Endothelial cell of umbilical vein (primary cell): ENCODE data around the gene SEPTIN10.

ENCODE experiments used
- EZH2 ChIP-seq: IDR thresholded peaks from 2 replicates; pipeline ENCODE4 v1.6.1; 2012; ENCODE audit warnings: borderline replicate concordance, low read depth, mild to moderate bottlenecking, moderate library complexity, low read length, inconsistent platforms; ENCODE audit not compliant: severe bottlenecking
- GATA2 ChIP-seq: IDR thresholded peaks from 2 replicates; pipeline ENCODE4 v1.7.0; 2011; ENCODE audit warnings: low read depth, mild to moderate bottlenecking, moderate library complexity, mixed read lengths, low read length; ENCODE audit not compliant: insufficient read length, insufficient read depth
- POLR2A ChIP-seq: IDR thresholded peaks from 2 replicates; pipeline ENCODE4 v1.6.1; 2012; ENCODE audit warnings: low read depth, mild to moderate bottlenecking, control low read depth, low read length
- TF ChIP-seq, protein P1 (sequence below), 2 donors: IDR thresholded peaks; 1 replicate in 1 of 2; 2 replicates in 1 of 2; pipeline ENCODE4 v1.5.1; 2011; ENCODE audit warnings: low read length in 2 of 2, mild to moderate bottlenecking in 2 of 2, moderate library complexity in 2 of 2, control low read depth in 1 of 2, inconsistent platforms in 1 of 2, low read depth in 1 of 2; ENCODE audit not compliant: insufficient read depth in 1 of 2; ENCODE audit errors: extremely low read depth in 1 of 2
- TF ChIP-seq, protein P2 (sequence below): IDR thresholded peaks from 2 replicates; pipeline ENCODE4 v1.6.1; 2011; ENCODE audit not compliant: insufficient read depth, insufficient read length

DNA sequence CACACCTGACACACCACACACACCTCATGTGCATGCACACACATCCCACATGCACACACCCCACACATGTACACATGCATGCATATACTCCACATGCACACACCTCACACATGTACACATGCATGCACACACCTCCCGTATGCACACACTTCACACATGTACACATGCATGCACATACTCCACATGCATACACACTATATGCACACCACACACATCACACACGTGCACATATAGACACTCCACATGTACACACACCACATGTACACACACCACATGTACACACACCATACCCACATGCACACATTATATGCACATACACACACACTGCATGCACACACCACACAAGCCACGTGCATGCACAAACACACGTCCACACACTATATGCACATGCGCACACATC lies 100.5 kb downstream of the SEPTIN10 start:
- no peak for TF ChIP-seq POLR2A
- TF ChIP-seq, protein P1, sequence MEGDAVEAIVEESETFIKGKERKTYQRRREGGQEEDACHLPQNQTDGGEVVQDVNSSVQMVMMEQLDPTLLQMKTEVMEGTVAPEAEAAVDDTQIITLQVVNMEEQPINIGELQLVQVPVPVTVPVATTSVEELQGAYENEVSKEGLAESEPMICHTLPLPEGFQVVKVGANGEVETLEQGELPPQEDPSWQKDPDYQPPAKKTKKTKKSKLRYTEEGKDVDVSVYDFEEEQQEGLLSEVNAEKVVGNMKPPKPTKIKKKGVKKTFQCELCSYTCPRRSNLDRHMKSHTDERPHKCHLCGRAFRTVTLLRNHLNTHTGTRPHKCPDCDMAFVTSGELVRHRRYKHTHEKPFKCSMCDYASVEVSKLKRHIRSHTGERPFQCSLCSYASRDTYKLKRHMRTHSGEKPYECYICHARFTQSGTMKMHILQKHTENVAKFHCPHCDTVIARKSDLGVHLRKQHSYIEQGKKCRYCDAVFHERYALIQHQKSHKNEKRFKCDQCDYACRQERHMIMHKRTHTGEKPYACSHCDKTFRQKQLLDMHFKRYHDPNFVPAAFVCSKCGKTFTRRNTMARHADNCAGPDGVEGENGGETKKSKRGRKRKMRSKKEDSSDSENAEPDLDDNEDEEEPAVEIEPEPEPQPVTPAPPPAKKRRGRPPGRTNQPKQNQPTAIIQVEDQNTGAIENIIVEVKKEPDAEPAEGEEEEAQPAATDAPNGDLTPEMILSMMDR (IDR thresholded peaks at IDR 0.05; ENCODE audit: extremely low read depth in 1 of 2, insufficient read depth in 1 of 2, low read depth in 1 of 2, low read length in 2 of 2): no peak
- TF ChIP-seq, protein P2, sequence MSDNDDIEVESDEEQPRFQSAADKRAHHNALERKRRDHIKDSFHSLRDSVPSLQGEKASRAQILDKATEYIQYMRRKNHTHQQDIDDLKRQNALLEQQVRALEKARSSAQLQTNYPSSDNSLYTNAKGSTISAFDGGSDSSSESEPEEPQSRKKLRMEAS: peak; percentile 16
- no peak for TF ChIP-seq GATA2
- no peak for TF ChIP-seq EZH2
